GM12891 (cell line): ENCODE measurements around the gene TRAPPC10.

ENCODE experiments used
- DNase-seq: peaks from one replicate; pipeline ENCODE4 v3.0.0; 2011; ENCODE audit warnings: low spot score; ENCODE audit not compliant: insufficient read length
- FAIRE-seq: peaks from 2 replicates; lab custom pipeline; 2011; peaks lifted over from hg19 to GRCh38; lab: Jason Lieb, UNC
- PAX5 ChIP-seq: IDR thresholded peaks from 2 replicates; pipeline ENCODE4 v1.6.1; 2011; ENCODE audit warnings: low read length, moderate library complexity, mild to moderate bottlenecking; ENCODE audit not compliant: insufficient read depth, severe bottlenecking
- POLR2A ChIP-seq: IDR thresholded peaks from 2 replicates; pipeline ENCODE4 v1.6.1; 2011; ENCODE audit warnings: low read depth, low read length, control low read depth
- POLR2AphosphoS5 ChIP-seq: IDR thresholded peaks from 2 replicates; pipeline ENCODE4 v1.6.1; 2011; ENCODE audit warnings: low read depth, low read length, control low read depth
- POU2F2 ChIP-seq: IDR thresholded peaks from 2 replicates; pipeline ENCODE4 v1.6.1; 2011; ENCODE audit warnings: low read depth, mild to moderate bottlenecking, control low read depth, low read length, moderate library complexity
- SPI1 ChIP-seq: IDR thresholded peaks from 2 replicates; pipeline ENCODE4 v1.6.1; 2011; ENCODE audit warnings: low read depth, low read length, control low read depth
- TAF1 ChIP-seq: IDR thresholded peaks from 2 replicates; pipeline ENCODE4 v1.6.1; 2011; ENCODE audit warnings: low read depth, low read length, control low read depth

TRAPPC10 gene

GRCh38 chr21:43972850-43973633, 39.1 kb upstream of the TRAPPC10 start:
- DNase-seq (no peak), FAIRE-seq (no peak)
- no peak for TF ChIP-seq PAX5
- TF ChIP-seq POLR2AphosphoS5, result no peak
- no peak for TF ChIP-seq POLR2A
- TF ChIP-seq SPI1, result no peak
- no peak for TF ChIP-seq TAF1
- no peak for TF ChIP-seq POU2F2

DNA sequence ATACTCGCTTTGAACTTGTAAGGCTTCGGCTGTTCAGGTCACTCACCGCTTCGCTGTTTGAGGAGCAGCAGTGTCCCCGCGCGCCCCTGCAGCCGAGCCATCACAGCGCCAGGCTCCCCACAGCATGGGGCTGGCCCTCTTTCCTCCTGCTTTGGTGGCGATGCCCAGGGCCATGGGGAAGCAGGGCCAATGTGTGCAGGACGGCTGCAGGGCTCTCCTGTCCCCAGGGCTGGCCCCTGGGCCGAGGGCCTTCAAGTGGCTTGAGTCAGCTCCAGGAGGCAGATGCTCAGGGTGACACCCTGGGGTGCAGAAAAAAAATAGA, 38.5 kb upstream of the TRAPPC10 start:
- DNase-seq, result no peak
- TF ChIP-seq POLR2A (no peak), PAX5 (no peak), POLR2AphosphoS5 (no peak), TAF1 (no peak), SPI1 (no peak), POU2F2 (no peak)
- FAIRE-seq, result no peak

GRCh38 chr21:43974791-43975468, 37.2 kb upstream of the TRAPPC10 start:
- peak; percentile 38; the same call in 1 of the 2 replicates for TF ChIP-seq POLR2A
- no peak for TF ChIP-seq TAF1
- peak; percentile 94 for FAIRE-seq
- DNase-seq, result no peak

DNA sequence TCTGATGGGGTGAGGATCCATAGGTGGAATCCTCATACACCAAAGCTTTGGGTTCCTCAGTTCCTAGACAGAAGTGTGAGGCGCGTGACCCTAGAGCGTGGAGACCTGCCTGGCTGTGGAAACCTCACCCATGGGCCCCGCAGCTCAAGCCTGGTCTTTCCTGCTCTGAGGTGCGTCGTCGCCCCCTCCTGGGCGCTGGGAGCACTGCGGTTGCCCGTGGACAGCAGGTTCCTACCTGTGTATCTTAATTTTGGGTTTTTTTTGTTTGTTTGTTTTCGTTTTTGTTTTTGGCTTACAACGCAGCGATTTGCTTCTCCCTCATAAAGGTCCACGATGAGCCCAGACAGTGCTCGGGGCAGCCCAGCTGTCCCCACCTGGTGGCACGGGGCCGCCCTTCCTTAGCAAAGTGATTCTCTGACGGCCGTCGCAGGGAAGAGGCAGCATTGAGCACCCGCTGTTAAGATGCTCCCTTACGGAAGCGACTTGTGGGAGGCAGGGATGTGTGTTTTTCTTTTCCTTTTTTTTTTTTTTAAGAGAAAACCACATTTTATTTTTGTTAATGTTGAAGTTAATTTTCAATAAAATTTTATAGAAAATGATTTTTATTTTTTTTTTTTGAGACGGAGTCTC, 36.5 kb upstream of the TRAPPC10 start:
- no peak for FAIRE-seq
- TF ChIP-seq TAF1 (no peak), POLR2AphosphoS5 (no peak), SPI1 (no peak), POLR2A (no peak), PAX5 (no peak), POU2F2 (no peak)
- DNase-seq, result peak; percentile 90

DNA sequence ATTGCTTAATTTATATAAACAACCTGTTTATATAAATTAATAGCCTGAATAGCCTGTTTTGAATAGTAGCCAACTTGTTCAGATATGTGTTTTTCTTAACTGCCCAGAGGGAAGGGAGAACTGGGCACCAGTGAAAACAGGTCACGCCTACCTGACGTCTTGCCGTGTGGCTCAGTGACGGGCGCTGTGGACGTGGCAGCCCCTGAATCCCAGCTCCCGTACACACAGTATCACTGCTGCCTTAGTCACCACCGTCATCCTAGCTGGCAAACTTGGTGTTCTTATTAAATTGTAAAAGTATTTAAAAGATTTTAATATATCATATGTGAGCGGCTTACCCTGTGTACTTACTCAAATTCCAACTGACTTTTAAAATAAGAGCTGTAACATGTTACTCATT, 35.4 kb upstream of the TRAPPC10 start:
- no peak for FAIRE-seq
- DNase-seq, result no peak
- TF ChIP-seq SPI1 (no peak), POLR2A (no peak), POLR2AphosphoS5 (no peak), POU2F2 (no peak), TAF1 (no peak), PAX5 (no peak)

GRCh38 chr21:43978060-43978459, 34.0 kb upstream of the TRAPPC10 start:
- FAIRE-seq (no peak), DNase-seq (no peak)
- TF ChIP-seq PAX5 (no peak), POLR2AphosphoS5 (no peak), POU2F2 (no peak), SPI1 (no peak), POLR2A (no peak), TAF1 (no peak)

GRCh38 chr21:43979654-43980053, 32.5 kb upstream of the TRAPPC10 start:
- FAIRE-seq (no peak), DNase-seq (no peak)
- TF ChIP-seq PAX5 (no peak), SPI1 (no peak), POLR2A (no peak), POLR2AphosphoS5 (no peak), POU2F2 (no peak), TAF1 (no peak)

DNA sequence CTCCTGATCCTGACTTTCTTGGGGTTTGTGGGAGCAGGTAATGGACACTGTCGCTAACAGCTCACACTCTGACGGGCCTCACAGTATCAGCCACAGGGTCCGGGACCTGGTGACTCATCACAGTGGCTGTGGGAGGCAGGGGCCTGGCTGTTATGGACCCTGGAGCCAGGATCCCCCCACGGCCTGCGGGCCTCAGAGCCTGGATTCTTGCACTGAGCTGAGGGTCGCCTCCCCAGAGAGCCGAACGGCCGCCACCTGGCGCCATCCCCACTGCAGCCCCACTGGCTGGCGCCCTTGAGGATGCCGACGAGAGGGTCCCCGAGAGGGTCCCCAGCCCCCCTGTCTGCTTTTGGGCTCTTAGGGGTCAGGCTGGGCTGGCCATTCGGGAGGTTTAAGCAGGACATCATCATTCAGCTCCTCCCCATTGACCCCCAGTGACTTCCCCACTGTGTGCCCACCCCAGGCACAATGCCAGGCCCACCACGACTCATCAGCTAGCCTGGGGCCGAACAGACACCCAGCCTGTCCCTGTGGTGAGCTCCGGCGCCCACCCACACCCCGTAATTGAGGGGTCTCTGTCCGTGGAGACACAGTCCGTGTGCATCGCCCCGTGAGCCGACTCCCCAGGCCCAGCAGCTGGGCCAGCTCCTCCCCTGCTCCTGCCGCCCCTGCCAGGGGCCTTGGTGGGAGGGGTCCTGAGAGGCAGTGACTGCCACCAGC, 30.8 kb upstream of the TRAPPC10 start:
- no peak for DNase-seq
- no peak for TF ChIP-seq POU2F2
- TF ChIP-seq TAF1, result no peak
- no peak for TF ChIP-seq POLR2A
- TF ChIP-seq SPI1, result no peak
- no peak for FAIRE-seq

- FAIRE-seq, result no peak
These were observed 30.3 kb upstream of the TRAPPC10 start for GRCh38 chr21:43981871-43982210.

More at GRCh38 chr21:43981871-43982210, 30.3 kb upstream of the TRAPPC10 start:
- TF ChIP-seq SPI1 (no peak), TAF1 (no peak), POLR2AphosphoS5 (no peak), PAX5 (no peak), POLR2A (no peak), POU2F2 (no peak)
- DNase-seq, result no peak
